LNCaP clone FGC (cell line): ENCODE results near the gene ASB7.

ENCODE experiments used
- DNase-seq: peaks from one replicate; pipeline ENCODE4 v3.0.0-alpha.2; 2011; ENCODE audit warnings: low read depth
- H3K4me3 ChIP-seq: 2 replicates; pipeline ENCODE4 v1.5.1; 2011; ENCODE audit warnings: mild to moderate bottlenecking, low read depth, low read length, control low read depth
- CTCF ChIP-seq: IDR thresholded peaks from 2 replicates; pipeline ENCODE4 v1.5.1; 2012; ENCODE audit warnings: mild to moderate bottlenecking; ENCODE audit not compliant: control insufficient read depth, insufficient read depth; ENCODE audit errors: extremely low read depth

ASB7 gene

GRCh38 chr15:100687582-100688141 lies 85.3 kb downstream of the ASB7 start:
- no peak for DNase-seq
- H3K4me3 ChIP-seq = no peak overlapping the region
- no peak for TF ChIP-seq CTCF

- H3K4me3 ChIP-seq = no peak overlapping the region
- TF ChIP-seq CTCF = no peak
Observed at GRCh38 chr15:100688549-100689120, 86.2 kb downstream of the ASB7 start.

DNA sequence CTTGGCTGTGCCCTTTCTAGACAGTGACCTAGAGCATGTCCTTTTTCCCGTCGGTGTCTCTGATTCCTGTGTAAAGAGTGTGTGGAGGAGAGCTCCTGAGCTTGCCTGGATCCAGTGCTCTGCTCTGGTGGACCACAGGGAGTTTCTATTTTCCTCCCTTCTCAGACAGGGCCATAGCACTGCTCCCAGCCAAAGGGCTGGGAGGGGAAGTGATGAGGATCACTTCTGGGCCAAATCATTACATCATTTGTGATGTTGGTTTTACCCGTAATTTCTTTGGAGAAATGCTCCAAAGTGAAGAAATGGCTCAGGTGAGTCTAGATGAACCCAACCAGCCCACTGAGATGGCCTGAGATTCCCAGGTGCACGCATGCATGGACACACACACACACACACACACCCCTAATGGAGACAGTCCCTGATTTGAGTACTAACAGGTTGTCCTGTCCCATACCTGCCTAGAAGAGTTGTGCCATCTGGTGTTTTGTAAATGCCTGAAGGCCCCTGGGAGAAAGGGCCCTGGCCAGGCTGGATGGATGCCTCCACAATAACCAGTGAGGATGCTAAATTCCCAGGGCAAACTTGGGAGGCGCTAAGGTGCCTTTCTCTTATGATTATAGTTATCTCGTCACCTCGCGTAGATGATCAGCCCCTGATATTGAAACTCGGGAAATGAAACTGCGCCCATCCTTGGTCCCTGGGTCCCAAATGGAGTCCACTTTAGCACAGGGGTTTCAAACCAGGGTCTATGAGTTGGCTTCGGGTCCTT lies 86.9 kb downstream of the ASB7 start:
- no peak for TF ChIP-seq CTCF
- no peak for DNase-seq
- no peak overlapping the region for H3K4me3 ChIP-seq

More at GRCh38 chr15:100688549-100689120, 86.2 kb downstream of the ASB7 start:
- no peak for DNase-seq

DNA sequence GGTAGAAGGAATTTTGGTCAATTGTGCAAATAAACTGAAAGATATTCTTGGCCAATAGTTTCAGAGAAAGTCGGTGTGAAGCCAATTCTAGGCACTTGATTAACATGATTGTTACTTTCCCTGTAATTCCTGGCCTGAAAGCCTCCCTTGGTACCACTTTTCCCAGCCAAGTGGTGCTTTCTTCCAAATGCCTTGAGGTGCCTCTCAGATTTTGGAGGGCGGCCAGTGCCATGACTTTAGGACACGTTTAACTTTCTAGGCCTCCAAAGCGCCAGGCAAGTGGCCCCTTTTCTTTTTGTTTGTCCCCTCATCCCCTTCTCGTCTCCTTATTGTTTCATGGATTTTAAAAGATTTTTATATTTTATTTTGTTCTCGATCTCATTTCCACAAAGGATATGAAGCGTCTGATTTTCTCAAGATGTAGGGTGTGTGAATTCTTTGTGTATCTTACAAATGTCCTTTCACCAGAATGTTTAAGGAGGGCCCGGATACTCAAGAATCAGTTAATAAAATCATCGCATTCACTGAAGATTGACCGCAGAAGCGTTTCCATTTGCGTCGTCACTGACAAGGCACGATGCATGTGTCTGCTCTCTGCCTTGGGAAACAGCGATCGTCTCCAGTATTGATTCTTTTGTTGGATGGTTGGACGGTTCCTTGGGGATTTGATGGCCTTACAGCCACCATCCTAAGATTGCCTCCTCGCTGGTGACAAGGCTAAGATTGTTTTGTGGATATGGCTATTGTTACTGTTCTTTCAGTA lies 87.8 kb downstream of the ASB7 start:
- no peak for TF ChIP-seq CTCF
- no peak overlapping the region for H3K4me3 ChIP-seq
- DNase-seq = no peak

- DNase-seq = no peak
- no peak overlapping the region for H3K4me3 ChIP-seq
- TF ChIP-seq CTCF = no peak
Observed at GRCh38 chr15:100690795-100691158, 88.4 kb downstream of the ASB7 start.

DNA sequence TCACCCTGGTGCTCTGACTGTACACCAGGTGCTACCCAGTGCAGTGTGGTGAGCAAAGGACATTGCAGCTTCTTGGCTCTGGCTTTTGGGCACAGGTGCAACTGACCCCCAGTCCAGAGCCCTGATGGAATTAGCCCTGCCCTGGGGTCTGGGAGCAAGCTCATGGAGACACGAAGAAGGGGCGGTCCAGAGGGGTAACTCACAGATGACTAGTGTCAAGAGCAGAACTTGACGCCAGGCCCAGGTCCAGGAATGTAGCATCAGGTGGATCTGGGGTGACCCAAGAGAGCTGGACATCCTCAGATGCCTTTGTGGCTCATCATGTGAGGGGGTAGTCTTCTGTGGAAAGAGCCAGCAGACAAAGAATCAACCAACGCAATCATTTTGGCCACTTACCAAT lies 88.9 kb downstream of the ASB7 start:
- DNase-seq = no peak
- no peak for TF ChIP-seq CTCF
- no peak overlapping the region for H3K4me3 ChIP-seq
